Endometrial microvascular endothelial cells (primary cell): ENCODE data around the gene GRAP. TPM values are rescaled to one million over a fixed set of nuclear protein-coding genes. Genes with fewer than 3 reads are reported as not detected.

Source experiments
- in situ Hi-C: cut with HindIII; loops from 2 replicates; pipeline ENCODE4 v1.10.0; 2017; ENCODE audit warnings: low sequenced_read_pairs, low pct_unique_long_range_greater_than_20kb; ENCODE audit errors: inconsistent ontology term
- total RNA-seq: library from RNA; depleted of rRNA; stranded (reverse); fragments of >200 nt; gene quantifications from one replicate; pipeline ENCODE4 v1.2.3, GENCODE V29; 2015; ENCODE audit errors: inconsistent ontology term

The GRAP gene
- total RNA-seq, 1 donor from 2014 or later: 36.1 TPM

- in situ Hi-C loops: no loop called here
These were observed 72.2 kb downstream of the GRAP start for GRCh38 chr17:18974407-18975149.

- in situ Hi-C loops: no loop called here
These were observed 75.0 kb downstream of the GRAP start for GRCh38 chr17:18971801-18972200.

Other genes starting within 250 kb of the GRAP start
- 33.0 TPM for gene PRPSAP2, start 188.8 kb downstream of the GRAP start, total RNA-seq
- gene SLC5A10, start 94.8 kb downstream of the GRAP start, total RNA-seq: not detected
- 21.7 TPM for gene FAM83G, start 42.2 kb downstream of the GRAP start, total RNA-seq
- 3.5 TPM for gene GRAPL, start 80.6 kb upstream of the GRAP start, total RNA-seq
- gene EPN2, start 190.4 kb upstream of the GRAP start, total RNA-seq: 19.8 TPM